Activated gamma-delta T cell treated with Interleukin-2 at 50 U/mL for 16 hours (primary cell): ENCODE measurements around the gene CHMP2A.

ENCODE experiments used
- DNase-seq: peaks from one replicate; pipeline ENCODE4 v3.0.0-alpha.2; 2020

Gene CHMP2A

DNA sequence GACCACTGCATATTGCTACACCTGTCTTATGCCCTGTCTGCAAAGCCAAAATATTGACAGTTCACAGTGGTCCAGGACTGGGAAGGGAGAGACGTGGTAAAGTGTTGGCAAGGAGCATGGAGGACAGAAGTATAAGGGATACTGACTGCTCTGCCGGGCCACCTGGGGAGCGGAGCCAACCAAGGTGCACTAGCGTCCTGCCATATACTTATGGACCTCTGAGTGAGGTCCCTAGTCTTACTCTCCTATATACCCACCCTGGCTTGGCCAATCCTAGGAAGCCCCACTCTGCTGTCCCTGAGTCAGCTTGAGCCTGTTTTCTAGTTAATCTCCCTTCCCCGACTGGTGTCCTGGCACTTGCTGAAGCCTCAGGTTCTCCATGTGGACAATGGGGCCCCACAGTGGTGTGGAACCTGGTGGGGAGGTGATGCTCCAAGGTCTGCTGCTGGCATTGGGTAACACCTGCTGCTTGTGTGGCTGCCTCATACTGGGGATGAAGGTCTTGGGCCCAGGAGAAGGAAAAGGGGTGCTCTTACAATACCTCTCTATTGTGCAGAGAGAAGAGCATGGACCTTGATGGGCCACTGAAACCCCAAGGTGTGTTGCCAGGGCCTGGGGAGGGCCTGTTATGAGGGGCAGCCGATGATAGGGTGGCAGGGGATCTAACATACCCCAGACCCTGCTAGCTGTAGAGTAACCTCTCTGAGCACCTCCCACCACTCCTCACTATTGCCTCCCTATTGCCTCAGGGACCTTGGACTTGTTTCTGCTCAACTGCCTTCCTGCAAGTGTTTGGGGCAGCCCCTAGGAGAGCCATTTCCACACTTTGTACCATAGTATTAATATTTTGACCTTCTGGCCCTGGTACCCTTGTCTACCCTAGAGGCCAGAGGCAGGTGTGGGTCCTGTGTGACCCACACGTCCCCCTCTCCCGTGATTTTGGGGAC, 17.8 kb downstream of the CHMP2A start:
- no peak for DNase-seq

GRCh38 chr19:58535857-58536256, 19.0 kb downstream of the CHMP2A start:
- DNase-seq = no peak

DNA sequence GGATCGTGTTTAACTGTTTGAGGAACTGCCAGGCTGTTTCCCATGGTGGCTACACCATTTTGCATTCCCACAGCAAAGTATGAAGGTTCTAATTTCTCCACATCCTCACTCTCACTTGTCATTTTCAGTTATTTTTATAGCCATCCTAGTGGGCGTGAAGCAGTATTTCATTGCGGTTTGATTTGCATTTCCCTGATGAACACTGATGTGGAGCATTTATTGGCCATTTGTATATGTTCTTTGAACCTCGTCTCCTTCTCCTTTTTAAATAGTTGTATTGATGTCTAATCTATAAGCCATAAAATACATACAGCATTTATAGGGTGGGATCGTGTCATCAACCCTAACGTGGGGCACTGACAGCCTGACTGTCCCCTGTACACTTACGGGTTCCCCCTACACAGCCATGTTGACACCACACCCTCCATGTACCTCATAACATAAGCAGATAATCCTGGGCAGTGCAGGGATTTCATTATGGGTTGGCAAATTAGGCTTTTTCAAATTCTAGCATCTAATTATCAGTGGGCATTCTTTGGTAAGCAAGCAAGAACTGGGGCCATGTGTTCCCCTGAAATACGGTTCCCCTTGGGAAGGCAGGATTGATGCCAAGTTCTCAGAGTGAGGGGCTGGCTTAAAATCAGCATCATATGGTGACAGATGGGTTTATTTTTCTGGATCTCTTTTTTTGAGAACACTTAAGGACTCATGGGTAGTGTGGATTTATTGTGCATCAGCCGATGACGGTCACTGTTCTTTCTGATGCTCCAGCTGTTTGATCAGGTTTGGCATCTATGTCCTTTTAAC, 23.7 kb downstream of the CHMP2A start:
- DNase-seq = no peak

- no peak for DNase-seq
Measured at GRCh38 chr19:58529405-58529804, 25.5 kb downstream of the CHMP2A start.

- no peak for DNase-seq
Measured at GRCh38 chr19:58522709-58523108, 32.2 kb downstream of the CHMP2A start.

DNA sequence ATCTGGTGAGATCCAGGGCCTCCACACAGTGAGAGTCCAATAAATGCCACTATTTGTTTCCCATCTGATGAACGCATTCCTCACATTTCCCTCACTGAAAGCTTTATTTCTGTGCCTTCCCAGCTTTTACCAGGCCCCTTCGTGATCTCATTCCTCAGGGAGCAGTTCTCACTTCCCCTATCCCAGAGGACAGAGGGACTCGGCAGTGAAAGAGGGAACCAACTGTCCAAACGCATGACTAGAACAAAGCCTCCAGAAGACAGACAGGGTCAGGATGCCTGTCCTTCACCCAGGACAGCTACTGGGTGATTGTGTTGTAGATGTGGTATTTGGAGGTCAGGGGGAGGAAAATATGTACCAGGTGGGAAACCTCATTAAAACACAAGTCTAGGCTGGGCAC, 33.3 kb downstream of the CHMP2A start:
- DNase-seq = no peak

GRCh38 chr19:58520257-58520599, 34.7 kb downstream of the CHMP2A start:
- DNase-seq = no peak

DNA sequence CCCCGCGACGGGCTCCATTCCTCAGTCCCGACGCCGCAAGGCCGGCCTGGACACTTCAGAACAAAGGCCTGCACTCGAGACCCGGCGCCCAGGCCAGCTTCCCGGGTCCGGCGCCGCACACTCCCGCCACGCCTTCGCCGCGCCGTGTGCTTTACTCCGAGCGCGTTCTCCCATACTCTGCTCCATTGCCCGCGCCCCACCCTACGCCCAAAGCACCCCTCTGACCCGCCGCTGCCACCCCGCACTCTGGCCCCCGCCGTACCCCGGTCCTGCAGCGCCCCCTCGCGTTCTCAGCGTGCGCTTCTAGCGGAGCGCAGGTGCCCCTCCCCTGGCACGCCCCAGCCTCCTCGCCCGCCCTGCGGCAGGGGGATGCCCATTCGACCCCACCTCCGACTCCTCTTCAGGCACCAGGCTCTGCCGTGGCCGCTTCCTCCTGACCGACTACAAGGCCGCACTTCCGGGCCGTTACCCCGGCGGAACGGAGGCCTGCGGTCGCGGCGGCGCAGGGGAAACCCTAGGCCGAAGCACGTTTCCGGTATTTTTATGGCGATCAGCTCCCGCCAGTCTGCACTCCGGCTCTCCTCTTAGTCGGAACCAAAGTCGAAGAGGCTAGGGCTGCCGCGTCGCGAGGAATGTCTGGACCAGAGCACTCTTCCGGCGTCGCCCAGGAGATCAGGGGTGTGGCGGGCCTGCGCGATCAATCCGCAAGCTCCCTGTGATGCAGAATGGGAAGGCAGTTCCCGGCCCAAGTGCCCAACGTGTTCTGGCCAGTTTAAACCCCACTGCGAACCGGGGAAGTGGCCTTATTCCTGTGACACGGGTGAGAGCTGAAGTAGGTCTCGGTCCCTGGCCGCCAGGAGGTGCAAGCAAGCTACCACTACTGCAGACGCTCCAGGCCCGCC, 35.3 kb downstream of the CHMP2A start, which contains the start of gene ZBTB45:
Gene ZBTB45, minus strand, starts transcription at position 456 of the 902 bp plus-strand sequence. CDS start 2,137 bp downstream, outside the sequence.
- DNase-seq = peak; percentile 83

- peak; percentile 44 for DNase-seq
Measured at GRCh38 chr19:58519087-58519354, 35.9 kb downstream of the CHMP2A start.

GRCh38 chr19:58518256-58519086, 36.4 kb downstream of the CHMP2A start:
- no peak for DNase-seq

GRCh38 chr19:58516964-58517833, 37.7 kb downstream of the CHMP2A start:
- DNase-seq = no peak

DNA sequence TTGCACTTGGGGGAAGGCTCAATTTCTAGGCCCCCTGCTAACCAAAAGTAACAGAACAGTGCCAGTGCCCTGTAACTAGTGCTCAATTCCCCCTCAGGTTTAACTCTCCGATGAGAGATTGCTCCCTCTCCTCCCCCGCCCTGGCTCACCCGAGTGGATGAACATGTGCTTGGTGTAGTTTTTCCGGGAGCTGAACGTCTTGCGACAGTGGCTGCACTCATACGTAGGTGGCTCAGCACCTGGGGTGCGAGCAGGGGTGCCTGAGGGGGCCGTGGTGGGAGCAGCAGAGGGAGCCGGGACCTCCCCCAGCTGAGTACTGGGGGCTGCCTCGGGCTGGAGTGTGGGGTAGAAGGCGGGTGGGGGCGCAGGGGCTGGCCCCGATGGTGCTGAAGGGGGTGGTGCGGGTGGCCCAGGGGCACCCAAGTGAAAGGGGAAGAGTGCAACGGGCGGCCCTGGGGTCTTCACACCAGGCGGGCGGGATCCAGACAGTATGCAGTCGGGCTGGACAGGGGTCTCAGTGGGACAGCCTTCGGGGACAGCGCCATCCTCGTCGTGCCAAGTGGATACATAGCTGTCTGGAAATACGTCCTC, 38.6 kb downstream of the CHMP2A start:
- no peak for DNase-seq

GRCh38 chr19:58515259-58515658, 39.6 kb downstream of the CHMP2A start:
- DNase-seq = no peak

DNA sequence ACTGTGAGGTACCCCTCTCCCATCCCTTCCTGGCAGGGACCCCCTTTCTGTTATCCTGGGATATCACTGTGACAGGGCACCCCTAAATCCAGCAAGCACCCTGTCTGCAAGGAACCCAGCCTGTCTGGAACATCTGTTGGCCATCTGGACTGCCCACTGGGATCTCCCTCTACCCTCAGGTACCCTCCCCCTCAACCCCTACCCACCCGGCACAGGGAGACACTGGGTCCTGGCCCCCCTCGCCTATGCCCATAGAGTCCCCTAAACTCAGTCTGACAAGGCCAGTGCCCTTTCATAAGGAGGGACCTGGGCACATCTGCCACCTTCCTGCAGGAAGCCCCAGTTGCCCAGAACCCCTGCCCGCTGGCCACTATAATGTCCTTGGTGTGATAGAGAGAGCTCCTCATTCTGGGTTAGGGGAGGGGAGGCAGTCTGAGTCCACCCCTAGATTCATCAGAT, 40.3 kb downstream of the CHMP2A start:
- DNase-seq = no peak

- peak; percentile 91 for DNase-seq
Measured at GRCh38 chr19:58513694-58514563, 41.0 kb downstream of the CHMP2A start.

- no peak for DNase-seq
Measured at GRCh38 chr19:58513213-58513693, 41.7 kb downstream of the CHMP2A start.

DNA sequence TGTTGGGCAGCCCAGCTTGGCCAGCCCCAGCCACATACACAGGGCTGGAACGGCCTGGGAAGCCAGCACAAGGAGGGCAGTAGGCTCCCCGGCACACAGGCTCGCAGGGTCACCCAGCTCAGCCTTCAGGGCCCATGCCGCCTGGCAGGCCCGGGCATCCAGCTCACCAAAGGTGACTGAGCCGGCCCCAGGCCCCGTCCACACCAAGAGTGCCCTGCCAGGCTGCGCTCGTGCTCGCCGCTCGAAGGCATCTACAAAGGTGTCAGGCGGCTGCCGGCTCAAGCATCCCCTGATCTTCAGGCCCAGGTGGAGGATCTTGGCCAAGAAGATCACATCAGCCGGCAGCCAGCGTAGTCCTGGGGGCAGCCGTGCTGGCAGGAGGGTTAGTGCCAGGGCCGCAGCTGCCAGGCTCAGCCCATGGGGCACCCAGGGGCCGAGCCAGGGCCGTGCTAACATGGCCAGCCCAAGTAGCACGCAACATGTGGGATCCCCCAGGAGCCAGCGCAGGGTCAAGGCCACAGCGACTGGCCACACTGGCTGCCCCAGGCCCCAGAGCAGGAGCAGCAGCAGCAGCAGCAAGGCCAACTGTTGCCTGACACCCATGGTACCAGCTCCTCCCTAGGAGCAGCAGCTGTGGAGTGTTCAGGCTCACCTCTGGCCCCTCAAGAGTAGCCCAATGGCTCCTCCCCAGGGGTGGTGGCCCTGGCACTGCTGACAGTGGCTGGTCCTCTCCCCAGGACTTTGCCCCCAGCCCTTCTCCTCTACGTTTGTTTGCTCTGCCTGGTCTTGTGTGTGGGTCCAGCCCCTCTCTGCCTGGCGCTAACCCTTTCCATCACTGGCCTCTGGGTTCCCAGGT, 43.3 kb downstream of the CHMP2A start, which contains the start of gene SLC27A5:
Gene SLC27A5, minus strand, starts transcription at position 640 of the 856 bp plus-strand sequence. Its CDS starts 37 bp downstream, at position 603.
- no peak for DNase-seq
